ENCODE data around the gene OR6C65.

The OR6C65 gene

GRCh38 chr12:55446326-55446725 is 46.0 kb downstream of the OR6C65 start:
- DNase-seq (ENCODE audit: low read depth, low spot score), result no peak

- no peak for DNase-seq (ENCODE audit: low read depth, low spot score)
Observed at GRCh38 chr12:55448825-55449224, 48.5 kb downstream of the OR6C65 start.

Data from activated CD4-positive, CD25-positive, alpha-beta regulatory T cell treated with anti-CD3 and anti-CD28 coated beads, Interleukin-2, amount 50 U/mL, for 16 hours (primary cell).